Right lobe of liver (tissue), 6 donors: Measurements from ENCODE around the gene CEP128. TPM values are rescaled to one million over a fixed set of nuclear protein-coding genes. Genes with fewer than 3 reads are reported as not detected.
A peak's percentile ranks its signal among the peaks of the same experiment; 100 is the strongest.

Experiments used
- ATAC-seq, 4 donors: fragments of 200-7000 bp; cut with Tn5 transposase; one replicate each; pipeline ENCODE4 v1.9.1; 2020; ENCODE audit warnings: mild to moderate bottlenecking in 4 of 4, moderate library complexity in 4 of 4
- DNase-seq, 3 donors: peaks; one replicate each; pipeline ENCODE4 v3.0.0-alpha.2; 2020
- H3K27ac ChIP-seq, 3 donors: fragments of 200-600 bp; one replicate each; pipeline ENCODE4 v1.8.0; 2022
- H3K27me3 ChIP-seq, 2 donors: fragments of 200-600 bp; one replicate each; pipeline ENCODE4 v1.8.0; 2022
- H3K36me3 ChIP-seq, 4 donors: fragments of 200-600 bp; sonication (generic) in 1 of 4; one replicate each; pipeline versions ENCODE4 v1.5.1 to v1.8.0; 2017 to 2022; ENCODE audit warnings: control low read depth in 1 of 4
- H3K4me1 ChIP-seq, 4 donors: fragments of 200-600 bp; sonication (generic) in 1 of 4; one replicate each; pipeline versions ENCODE4 v1.5.1 to v1.8.0; 2017 to 2022; ENCODE audit warnings: control low read depth in 1 of 4
- H3K4me3 ChIP-seq, 3 donors: fragments of 200-600 bp; one replicate each; pipeline ENCODE4 v1.8.0; 2022
- H3K9me3 ChIP-seq, 4 donors: fragments of 200-600 bp; sonication (generic) in 1 of 4; one replicate each; pipeline versions ENCODE4 v1.5.1 to v1.8.0; 2017 to 2022; ENCODE audit warnings: control low read depth in 1 of 4
- POLR2A ChIP-seq: fragments of 450-650 bp; IDR thresholded peaks from one replicate; pipeline ENCODE4 v1.6.1; 2017; ENCODE audit warnings: antibody characterized with exemption, mild to moderate bottlenecking
- WGBS: methylation state at CpG from one replicate; pipeline ENCODE4 v1.1.6; 2018; ENCODE audit warnings: low coverage, low lambda C conversion rate; ENCODE audit not compliant: insufficient coverage; ENCODE audit errors: missing lambda C conversion rate; 5-methylcytosine and 5-hydroxymethylcytosine counted together
- intact Hi-C, 2 donors: fragments of 100-400 bp; cut with DNase I; formaldehyde crosslinking; loops; one replicate each; pipeline versions ENCODE4 v1.11.2 to v1.14.1; 2022
- total RNA-seq, 6 experiments: library from RNA; depleted of rRNA in 2 of 6; stranded (reverse); fragments of >200 nt in 2 of 6; fragmentation: NEBNext Ultra II Directional in 3 of 6; extraction: Animal tissue kit (Norgen Biotek cat#: 25700) in 3 of 6; gene quantifications; one replicate each; pipeline versions ENCODE4 v1.1.0 to v1.2.4, GENCODE V29; 2016 to 2023
- TF ChIP-seq, protein P1 (sequence below), 4 donors: fragments of 200-600 bp in 3 of 4; fragments of 450-650 bp in 1 of 4; IDR thresholded peaks; one replicate each; pipeline versions ENCODE4 v1.5.1 to v1.8.0; 2016 to 2022; ENCODE audit warnings: antibody characterized with exemption in 4 of 4, mild to moderate bottlenecking in 2 of 4
- donor health status: DM: no; HTN: yes; CAD: no.
- donor health status: DM: no; HTN: no; CAD: no.
- donor health status: DM: no; HTN: no; CAD: no.
- donor health status: DM: no; HTN: yes; CAD: no.
- donor health status: DM: no; HTN: yes; CAD: no.

The CEP128 gene
- total RNA-seq, 6 experiments from 2014 or later = 0.81 to 9.5 (median 1.7) TPM

DNA sequence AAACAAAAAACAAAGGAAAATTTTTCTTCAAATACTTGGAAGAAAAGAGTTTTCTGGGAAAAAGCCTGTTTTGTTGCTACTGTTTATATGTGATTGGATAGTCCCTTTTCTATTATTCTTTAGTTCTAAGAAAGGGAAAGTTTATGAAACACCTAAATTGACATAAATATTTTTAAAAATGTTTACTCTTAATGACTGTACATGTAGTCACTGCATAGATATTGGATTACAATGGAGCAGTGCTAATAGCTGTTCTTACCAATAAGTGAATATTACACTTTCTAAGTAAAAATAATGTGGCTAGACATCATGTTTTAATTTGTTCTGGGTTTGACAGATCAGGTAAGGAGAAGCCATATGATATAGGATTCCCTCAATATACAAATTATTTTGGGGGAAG, 377.5 kb downstream of the CEP128 start:
- Histone ChIP-seq H3K4me1 (no peaks in the 10 kb centered on the region), H3K27me3 (no peaks in the 10 kb centered on the region), H3K27ac (no peak overlapping the region), H3K36me3 (no peaks in the 10 kb centered on the region), H3K9me3 (no peaks in the 10 kb centered on the region), H3K4me3 (no peak overlapping the region)
- intact Hi-C loops = no loop called here
- TF ChIP-seq, protein P1, sequence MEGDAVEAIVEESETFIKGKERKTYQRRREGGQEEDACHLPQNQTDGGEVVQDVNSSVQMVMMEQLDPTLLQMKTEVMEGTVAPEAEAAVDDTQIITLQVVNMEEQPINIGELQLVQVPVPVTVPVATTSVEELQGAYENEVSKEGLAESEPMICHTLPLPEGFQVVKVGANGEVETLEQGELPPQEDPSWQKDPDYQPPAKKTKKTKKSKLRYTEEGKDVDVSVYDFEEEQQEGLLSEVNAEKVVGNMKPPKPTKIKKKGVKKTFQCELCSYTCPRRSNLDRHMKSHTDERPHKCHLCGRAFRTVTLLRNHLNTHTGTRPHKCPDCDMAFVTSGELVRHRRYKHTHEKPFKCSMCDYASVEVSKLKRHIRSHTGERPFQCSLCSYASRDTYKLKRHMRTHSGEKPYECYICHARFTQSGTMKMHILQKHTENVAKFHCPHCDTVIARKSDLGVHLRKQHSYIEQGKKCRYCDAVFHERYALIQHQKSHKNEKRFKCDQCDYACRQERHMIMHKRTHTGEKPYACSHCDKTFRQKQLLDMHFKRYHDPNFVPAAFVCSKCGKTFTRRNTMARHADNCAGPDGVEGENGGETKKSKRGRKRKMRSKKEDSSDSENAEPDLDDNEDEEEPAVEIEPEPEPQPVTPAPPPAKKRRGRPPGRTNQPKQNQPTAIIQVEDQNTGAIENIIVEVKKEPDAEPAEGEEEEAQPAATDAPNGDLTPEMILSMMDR (IDR thresholded peaks at IDR 0.05) = no peak
- DNase-seq = no peak
- ATAC-seq = no peak

DNA sequence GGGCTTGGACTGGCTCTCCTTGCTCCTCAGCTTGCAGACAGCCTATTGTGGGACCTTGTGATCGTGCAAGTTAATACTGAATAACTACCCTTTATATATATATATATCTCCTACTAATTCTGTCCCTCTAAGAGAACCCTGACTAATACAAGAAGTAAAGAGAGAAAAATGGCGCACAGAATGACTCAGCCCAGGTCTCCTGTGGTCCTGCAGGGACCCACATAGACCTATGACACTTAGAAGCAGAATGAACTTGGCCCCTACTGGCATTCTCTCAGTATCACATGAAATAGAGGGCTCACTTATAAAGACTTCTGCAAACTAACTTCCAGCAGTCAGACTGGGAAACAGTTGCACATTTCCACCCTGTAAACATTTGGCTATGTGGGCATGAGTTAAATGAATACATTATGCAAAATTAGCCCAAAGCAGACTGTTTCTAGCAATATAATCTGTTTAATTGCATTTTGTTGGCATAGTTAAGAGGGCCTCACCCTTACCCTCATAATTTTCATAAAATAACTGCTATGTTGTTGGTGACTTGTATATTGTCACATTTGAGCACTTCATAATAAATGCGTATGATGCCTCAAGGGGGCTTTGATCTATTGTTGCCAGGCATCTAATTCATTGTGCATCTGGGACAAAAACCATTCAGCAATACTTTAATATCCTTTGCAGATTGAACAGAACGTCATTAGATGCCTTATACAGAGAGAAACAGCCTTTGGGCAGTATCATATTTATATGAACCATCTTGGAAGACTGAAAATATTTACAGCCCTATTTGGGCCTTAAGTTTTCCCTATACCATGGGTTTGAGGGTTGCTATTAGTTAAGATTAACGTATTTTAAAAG, 380.5 kb downstream of the CEP128 start:
- TF ChIP-seq, protein P1 (IDR thresholded peaks at IDR 0.05) = no peak
- TF ChIP-seq POLR2A = no peak
- 80% methylated on average over 5 of the region's 5 CpGs for WGBS
- Histone ChIP-seq H3K4me3 (no peak overlapping the region), H3K9me3 (no peaks in the 10 kb centered on the region), H3K36me3 (no peaks in the 10 kb centered on the region), H3K4me1 (no peaks in the 10 kb centered on the region), H3K27ac (no peak overlapping the region), H3K27me3 (no peaks in the 10 kb centered on the region)
- ATAC-seq (no peak), DNase-seq (no peak)
- intact Hi-C loops = no loop called here

DNA sequence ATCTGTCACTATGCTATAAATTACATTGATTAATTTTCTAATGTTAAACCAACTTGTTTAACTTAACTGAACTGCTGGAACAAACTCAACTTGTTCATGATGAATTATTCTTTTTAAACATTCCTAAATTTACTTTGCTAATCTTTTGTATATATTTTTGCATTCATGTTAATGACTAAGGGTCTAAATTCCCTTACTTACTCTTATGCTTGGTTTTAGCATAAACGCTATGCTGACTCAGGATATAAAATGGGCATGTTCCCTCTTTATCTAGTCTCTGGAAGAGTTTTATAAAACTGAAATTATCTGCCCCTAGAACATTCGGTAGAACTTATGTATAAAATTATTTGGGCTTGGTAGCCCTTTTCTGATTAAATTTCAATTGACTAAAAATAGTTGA, 387.4 kb downstream of the CEP128 start:
- H3K4me3 ChIP-seq = no peak overlapping the region
- H3K27ac ChIP-seq = no peak overlapping the region
- ATAC-seq (no peak), DNase-seq (no peak)
- H3K9me3 ChIP-seq = no peaks in the 10 kb centered on the region
- intact Hi-C loops = no loop called here
- H3K36me3 ChIP-seq = no peaks in the 10 kb centered on the region
- no peaks in the 10 kb centered on the region for H3K27me3 ChIP-seq
- 84% methylated on average over 2 of the region's 2 CpGs for WGBS
- no peaks in the 10 kb centered on the region for H3K4me1 ChIP-seq
- TF ChIP-seq, protein P1 (IDR thresholded peaks at IDR 0.05) = no peak
- TF ChIP-seq POLR2A = no peak

DNA sequence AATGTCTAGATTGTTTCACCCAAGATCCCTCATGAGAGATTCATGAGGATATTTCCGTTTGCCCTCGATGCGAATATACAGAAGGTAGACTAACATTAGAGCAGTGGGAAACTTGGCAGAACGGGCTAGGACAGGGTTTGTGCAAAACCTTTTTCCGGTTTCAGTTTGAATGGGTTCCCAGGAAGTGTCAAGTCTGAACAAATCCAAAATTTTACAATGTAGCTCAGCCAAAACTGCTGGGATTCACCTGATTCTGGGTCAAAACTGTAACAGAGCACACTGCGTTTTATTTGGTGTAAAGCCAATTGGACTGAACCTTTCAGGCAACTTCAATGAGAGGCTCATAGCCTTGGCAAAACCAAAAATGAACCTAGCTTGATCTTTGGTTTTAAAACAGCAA, 392.4 kb downstream of the CEP128 start:
- H3K4me1 ChIP-seq = no peaks in the 10 kb centered on the region
- H3K9me3 ChIP-seq = no peaks in the 10 kb centered on the region
- no peak overlapping the region for H3K4me3 ChIP-seq
- no peak overlapping the region for H3K27ac ChIP-seq
- no peaks in the 10 kb centered on the region for H3K36me3 ChIP-seq
- intact Hi-C loops = no loop called here
- H3K27me3 ChIP-seq = no peaks in the 10 kb centered on the region
- TF ChIP-seq, protein P1 (IDR thresholded peaks at IDR 0.05) = no peak
- TF ChIP-seq POLR2A = no peak
- 73% methylated on average over 6 of the region's 6 CpGs for WGBS
- peak in 1 of 4 donors; percentile 72 for ATAC-seq
- peak in 1 of 3 donors; percentile 57 for DNase-seq
